MM.1S (cell line): ENCODE data around the gene PDGFRB.

Source experiments
- CTCF ChIP-seq: fragments of 300-600 bp; sonication (generic); IDR thresholded peaks from 2 replicates; pipeline ENCODE4 v1.5.1; 2016; ENCODE audit warnings: antibody characterized with exemption, low read length, mixed read lengths
- EZH2 ChIP-seq: fragments of 300-600 bp; sonication (generic); optimal IDR thresholded peaks from 2 replicates; pipeline ENCODE3; 2017; ENCODE audit warnings: low read depth, mild to moderate bottlenecking, antibody characterized with exemption, low read length, mixed read lengths
- EZH2phosphoT487 ChIP-seq: fragments of 300-600 bp; sonication (generic); IDR thresholded peaks from 2 replicates; pipeline ENCODE4 v1.6.1; 2018; ENCODE audit warnings: antibody characterized with exemption, low read length

- no peak for TF ChIP-seq CTCF
- no peak for TF ChIP-seq EZH2
- no peak for TF ChIP-seq EZH2phosphoT487
Observed at GRCh38 chr5:150176745-150177477, 21.3 kb upstream of the PDGFRB start.
